ENCODE data around the gene MRPS16. TPM values are rescaled to one million over a fixed set of nuclear protein-coding genes. Genes with fewer than 3 reads are reported as not detected.
A peak's percentile ranks its signal among the peaks of the same experiment; 100 is the strongest.

MRPS16 gene
- total and polyA plus RNA-seq, 2 donors (not counting 1 experiment from before 2014, with no cell fraction given): 27.7 to 49.6 TPM

DNA sequence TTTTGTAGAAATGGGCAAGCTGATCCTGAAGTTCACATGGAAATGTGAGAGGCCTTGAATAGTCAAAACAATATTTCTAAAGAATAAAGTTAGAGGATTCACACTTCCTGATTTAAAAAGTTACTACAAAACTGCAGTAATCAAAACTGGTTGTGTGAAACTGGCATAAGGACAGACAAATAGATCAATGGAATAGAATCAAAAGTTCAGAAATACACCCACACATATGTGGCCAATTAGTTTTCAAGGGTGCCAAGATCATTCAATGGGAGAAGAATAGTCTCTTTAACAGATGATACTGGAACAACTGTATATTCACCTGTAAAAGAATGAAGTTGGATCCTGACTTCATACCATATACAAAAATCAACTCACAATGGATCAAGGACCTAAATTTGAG lies 33.1 kb downstream of the MRPS16 start:
- no peak overlapping the region for H3K4me2 ChIP-seq (replicated peaks; ENCODE audit: low read depth, low read length, poor library complexity, severe bottlenecking)
- Mint-ChIP-seq H3K27ac (no peak overlapping the region), H3K4me3 (no peak overlapping the region), H3K4me1 (peaks cover 5% of the 10 kb centered on the region), H3K27me3 (no peaks in the 10 kb centered on the region), H3K9me3 (ENCODE audit: insufficient read depth) (peaks cover 3% of the 10 kb centered on the region)
- POLR2A ChIA-PET: no interaction called here
- H3K9me3 ChIP-seq (ENCODE audit: control extremely low read depth in 1 of 3, control insufficient read depth in 2 of 3, insufficient read depth in 1 of 3, low read length in 2 of 3): peaks cover 0 to 3% (median 0%) of the 10 kb centered on the region in 3 donors
- no peaks in the 10 kb centered on the region for H3K27me3 ChIP-seq (replicated peaks in 1 of 4; ENCODE audit: control extremely low read depth in 1 of 4, control insufficient read depth in 3 of 4, insufficient read depth in 4 of 4, low read length in 3 of 4)
- H3K79me2 ChIP-seq (ENCODE audit: control insufficient read depth, insufficient read depth, low read length): no peaks in the 10 kb centered on the region
- no peak overlapping the region for H3K27ac ChIP-seq (ENCODE audit: low read length in 2 of 2)
- ATAC-seq (ENCODE audit: low read depth): no peak
- CTCF ChIA-PET: no interaction called here
- H3K4me1 ChIP-seq (ENCODE audit: control insufficient read depth in 2 of 2, insufficient read depth in 2 of 2, low read length in 2 of 2): no peaks in the 10 kb centered on the region
- H2AFZ ChIP-seq (ENCODE audit: insufficient read depth, low read depth, low read length, poor library complexity, severe bottlenecking): no peak overlapping the region
- intact Hi-C loops (cut with micrococcal nuclease): no loop called here
- no peak overlapping the region for H3K9ac ChIP-seq (ENCODE audit: low read length)
- H4K20me1 ChIP-seq (ENCODE audit: control insufficient read depth, insufficient read depth, low read length, poor library complexity, severe bottlenecking): no peaks in the 10 kb centered on the region
- peaks cover 4 to 19% of the 10 kb centered on the region in 2 experiments for H3K36me3 ChIP-seq (replicated peaks in 1 of 2; ENCODE audit: control extremely low read depth in 1 of 2, control insufficient read depth in 1 of 2, extremely low read depth in 1 of 2, insufficient read depth in 2 of 2, low read length in 1 of 2)
- DNase-seq: no peak
- TF ChIP-seq, protein P1, sequence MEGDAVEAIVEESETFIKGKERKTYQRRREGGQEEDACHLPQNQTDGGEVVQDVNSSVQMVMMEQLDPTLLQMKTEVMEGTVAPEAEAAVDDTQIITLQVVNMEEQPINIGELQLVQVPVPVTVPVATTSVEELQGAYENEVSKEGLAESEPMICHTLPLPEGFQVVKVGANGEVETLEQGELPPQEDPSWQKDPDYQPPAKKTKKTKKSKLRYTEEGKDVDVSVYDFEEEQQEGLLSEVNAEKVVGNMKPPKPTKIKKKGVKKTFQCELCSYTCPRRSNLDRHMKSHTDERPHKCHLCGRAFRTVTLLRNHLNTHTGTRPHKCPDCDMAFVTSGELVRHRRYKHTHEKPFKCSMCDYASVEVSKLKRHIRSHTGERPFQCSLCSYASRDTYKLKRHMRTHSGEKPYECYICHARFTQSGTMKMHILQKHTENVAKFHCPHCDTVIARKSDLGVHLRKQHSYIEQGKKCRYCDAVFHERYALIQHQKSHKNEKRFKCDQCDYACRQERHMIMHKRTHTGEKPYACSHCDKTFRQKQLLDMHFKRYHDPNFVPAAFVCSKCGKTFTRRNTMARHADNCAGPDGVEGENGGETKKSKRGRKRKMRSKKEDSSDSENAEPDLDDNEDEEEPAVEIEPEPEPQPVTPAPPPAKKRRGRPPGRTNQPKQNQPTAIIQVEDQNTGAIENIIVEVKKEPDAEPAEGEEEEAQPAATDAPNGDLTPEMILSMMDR (IDR thresholded peaks at IDR 0.05): no peak
- TF ChIP-seq EZH2 (IDR thresholded peaks at IDR 0.05; ENCODE audit: borderline replicate concordance, insufficient read depth, low read depth, low read length, poor library complexity, severe bottlenecking): no peak
- no peak overlapping the region for H3K4me3 ChIP-seq (ENCODE audit: control extremely low read depth in 1 of 5, extremely low read depth in 1 of 5, insufficient read depth in 1 of 5, low read depth in 2 of 5, low read length in 4 of 5)

- no peak overlapping the region for H2AFZ ChIP-seq (ENCODE audit: insufficient read depth, low read depth, low read length, poor library complexity, severe bottlenecking)
- POLR2A ChIA-PET: no interaction called here
- Mint-ChIP-seq H3K4me1 (peaks cover 5% of the 10 kb centered on the region), H3K27ac (no peak overlapping the region), H3K9me3 (ENCODE audit: insufficient read depth) (peaks cover 3% of the 10 kb centered on the region), H3K27me3 (no peaks in the 10 kb centered on the region), H3K4me3 (no peak overlapping the region)
- H3K36me3 ChIP-seq (replicated peaks in 1 of 2; ENCODE audit: control extremely low read depth in 1 of 2, control insufficient read depth in 1 of 2, extremely low read depth in 1 of 2, insufficient read depth in 2 of 2, low read length in 1 of 2): peaks cover 4 to 19% of the 10 kb centered on the region in 2 experiments
- TF ChIP-seq, protein P1 (IDR thresholded peaks at IDR 0.05): peak; percentile 37
- TF ChIP-seq EZH2 (IDR thresholded peaks at IDR 0.05; ENCODE audit: borderline replicate concordance, insufficient read depth, low read depth, low read length, poor library complexity, severe bottlenecking): no peak
- H3K4me2 ChIP-seq (replicated peaks; ENCODE audit: low read depth, low read length, poor library complexity, severe bottlenecking): no peak overlapping the region
- H3K79me2 ChIP-seq (ENCODE audit: control insufficient read depth, insufficient read depth, low read length): no peaks in the 10 kb centered on the region
- no peaks in the 10 kb centered on the region for H3K4me1 ChIP-seq (ENCODE audit: control insufficient read depth in 2 of 2, insufficient read depth in 2 of 2, low read length in 2 of 2)
- ATAC-seq (ENCODE audit: low read depth) (no peak), DNase-seq (peak; percentile 10)
- intact Hi-C loops (cut with micrococcal nuclease): no loop called here
- H3K27me3 ChIP-seq (replicated peaks in 1 of 4; ENCODE audit: control extremely low read depth in 1 of 4, control insufficient read depth in 3 of 4, insufficient read depth in 4 of 4, low read length in 3 of 4): no peaks in the 10 kb centered on the region
- H3K4me3 ChIP-seq (ENCODE audit: control extremely low read depth in 1 of 5, extremely low read depth in 1 of 5, insufficient read depth in 1 of 5, low read depth in 2 of 5, low read length in 4 of 5): no peak overlapping the region
- no peak overlapping the region for H3K9ac ChIP-seq (ENCODE audit: low read length)
- CTCF ChIA-PET: no interaction called here
- H3K27ac ChIP-seq (ENCODE audit: low read length in 2 of 2): no peak overlapping the region
- peaks cover 0 to 3% (median 0%) of the 10 kb centered on the region in 3 donors for H3K9me3 ChIP-seq (ENCODE audit: control extremely low read depth in 1 of 3, control insufficient read depth in 2 of 3, insufficient read depth in 1 of 3, low read length in 2 of 3)
- no peaks in the 10 kb centered on the region for H4K20me1 ChIP-seq (ENCODE audit: control insufficient read depth, insufficient read depth, low read length, poor library complexity, severe bottlenecking)
- WGBS (ENCODE audit: insufficient coverage): 93% methylated on average over 2 of the region's 2 CpGs
Measured at GRCh38 chr10:73218431-73219191, 33.8 kb downstream of the MRPS16 start.
